GM12873 (cell line): Measurements from ENCODE around the gene RIMS1.

Experiments
- TF ChIP-seq, protein P1 (sequence below): IDR thresholded peaks from 2 replicates; pipeline ENCODE4 v1.5.1; 2012; ENCODE audit warnings: low read depth, mild to moderate bottlenecking, moderate library complexity, low read length, control low read depth; ENCODE audit not compliant: insufficient read depth; ENCODE audit errors: missing control alignments

RIMS1 gene, protein sequence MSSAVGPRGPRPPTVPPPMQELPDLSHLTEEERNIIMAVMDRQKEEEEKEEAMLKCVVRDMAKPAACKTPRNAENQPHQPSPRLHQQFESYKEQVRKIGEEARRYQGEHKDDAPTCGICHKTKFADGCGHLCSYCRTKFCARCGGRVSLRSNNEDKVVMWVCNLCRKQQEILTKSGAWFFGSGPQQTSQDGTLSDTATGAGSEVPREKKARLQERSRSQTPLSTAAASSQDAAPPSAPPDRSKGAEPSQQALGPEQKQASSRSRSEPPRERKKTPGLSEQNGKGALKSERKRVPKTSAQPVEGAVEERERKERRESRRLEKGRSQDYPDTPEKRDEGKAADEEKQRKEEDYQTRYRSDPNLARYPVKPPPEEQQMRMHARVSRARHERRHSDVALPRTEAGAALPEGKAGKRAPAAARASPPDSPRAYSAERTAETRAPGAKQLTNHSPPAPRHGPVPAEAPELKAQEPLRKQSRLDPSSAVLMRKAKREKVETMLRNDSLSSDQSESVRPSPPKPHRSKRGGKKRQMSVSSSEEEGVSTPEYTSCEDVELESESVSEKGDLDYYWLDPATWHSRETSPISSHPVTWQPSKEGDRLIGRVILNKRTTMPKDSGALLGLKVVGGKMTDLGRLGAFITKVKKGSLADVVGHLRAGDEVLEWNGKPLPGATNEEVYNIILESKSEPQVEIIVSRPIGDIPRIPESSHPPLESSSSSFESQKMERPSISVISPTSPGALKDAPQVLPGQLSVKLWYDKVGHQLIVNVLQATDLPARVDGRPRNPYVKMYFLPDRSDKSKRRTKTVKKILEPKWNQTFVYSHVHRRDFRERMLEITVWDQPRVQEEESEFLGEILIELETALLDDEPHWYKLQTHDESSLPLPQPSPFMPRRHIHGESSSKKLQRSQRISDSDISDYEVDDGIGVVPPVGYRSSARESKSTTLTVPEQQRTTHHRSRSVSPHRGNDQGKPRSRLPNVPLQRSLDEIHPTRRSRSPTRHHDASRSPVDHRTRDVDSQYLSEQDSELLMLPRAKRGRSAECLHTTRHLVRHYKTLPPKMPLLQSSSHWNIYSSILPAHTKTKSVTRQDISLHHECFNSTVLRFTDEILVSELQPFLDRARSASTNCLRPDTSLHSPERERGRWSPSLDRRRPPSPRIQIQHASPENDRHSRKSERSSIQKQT (N-terminal part only)

DNA sequence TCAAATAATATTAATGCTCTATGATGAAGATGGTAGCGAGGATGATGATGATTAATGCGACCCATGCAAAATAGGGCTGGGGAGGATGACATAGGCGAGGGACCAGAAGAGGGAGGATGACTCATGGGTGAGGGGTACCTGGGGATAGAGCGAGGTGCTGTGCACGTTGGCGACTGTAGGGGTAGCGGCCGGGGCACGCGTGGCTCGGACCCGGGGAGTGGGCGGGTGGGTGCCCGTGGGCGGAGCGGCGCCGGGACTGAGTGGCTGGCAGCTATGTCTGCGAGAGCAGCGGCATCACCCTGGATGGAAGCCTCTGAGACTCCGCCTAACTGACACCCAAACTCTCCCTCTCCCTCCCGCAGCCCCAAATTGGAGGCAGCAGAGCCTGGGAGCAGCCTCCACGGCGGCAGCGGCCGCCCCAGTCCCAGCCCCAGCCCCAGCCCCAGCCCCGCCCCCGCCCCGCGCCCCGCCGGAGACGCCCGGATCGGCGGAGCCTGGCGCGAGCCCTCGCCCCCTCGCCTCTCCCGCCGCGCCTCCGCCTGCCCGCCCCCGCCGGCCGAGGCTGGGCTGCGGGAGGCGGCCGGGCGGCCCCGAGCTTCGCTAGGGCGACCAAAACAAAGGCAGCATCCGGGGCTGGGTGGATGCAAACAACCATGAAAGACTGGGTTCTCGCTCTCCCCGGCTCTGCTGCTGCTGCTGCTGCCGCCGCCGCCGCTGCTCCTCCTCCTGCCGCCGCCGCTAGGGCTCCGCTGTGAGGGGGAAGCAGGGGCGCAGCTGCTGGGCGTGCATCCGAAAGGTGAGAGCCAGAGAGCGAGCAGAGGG lies at the start of gene RIMS1:
RIMS1 (plus strand) TSS at position 367 of the 822 bp plus-strand sequence. CDS start 474 bp downstream, outside the sequence.
- TF ChIP-seq, protein P1, sequence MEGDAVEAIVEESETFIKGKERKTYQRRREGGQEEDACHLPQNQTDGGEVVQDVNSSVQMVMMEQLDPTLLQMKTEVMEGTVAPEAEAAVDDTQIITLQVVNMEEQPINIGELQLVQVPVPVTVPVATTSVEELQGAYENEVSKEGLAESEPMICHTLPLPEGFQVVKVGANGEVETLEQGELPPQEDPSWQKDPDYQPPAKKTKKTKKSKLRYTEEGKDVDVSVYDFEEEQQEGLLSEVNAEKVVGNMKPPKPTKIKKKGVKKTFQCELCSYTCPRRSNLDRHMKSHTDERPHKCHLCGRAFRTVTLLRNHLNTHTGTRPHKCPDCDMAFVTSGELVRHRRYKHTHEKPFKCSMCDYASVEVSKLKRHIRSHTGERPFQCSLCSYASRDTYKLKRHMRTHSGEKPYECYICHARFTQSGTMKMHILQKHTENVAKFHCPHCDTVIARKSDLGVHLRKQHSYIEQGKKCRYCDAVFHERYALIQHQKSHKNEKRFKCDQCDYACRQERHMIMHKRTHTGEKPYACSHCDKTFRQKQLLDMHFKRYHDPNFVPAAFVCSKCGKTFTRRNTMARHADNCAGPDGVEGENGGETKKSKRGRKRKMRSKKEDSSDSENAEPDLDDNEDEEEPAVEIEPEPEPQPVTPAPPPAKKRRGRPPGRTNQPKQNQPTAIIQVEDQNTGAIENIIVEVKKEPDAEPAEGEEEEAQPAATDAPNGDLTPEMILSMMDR = peak; percentile 42

DNA sequence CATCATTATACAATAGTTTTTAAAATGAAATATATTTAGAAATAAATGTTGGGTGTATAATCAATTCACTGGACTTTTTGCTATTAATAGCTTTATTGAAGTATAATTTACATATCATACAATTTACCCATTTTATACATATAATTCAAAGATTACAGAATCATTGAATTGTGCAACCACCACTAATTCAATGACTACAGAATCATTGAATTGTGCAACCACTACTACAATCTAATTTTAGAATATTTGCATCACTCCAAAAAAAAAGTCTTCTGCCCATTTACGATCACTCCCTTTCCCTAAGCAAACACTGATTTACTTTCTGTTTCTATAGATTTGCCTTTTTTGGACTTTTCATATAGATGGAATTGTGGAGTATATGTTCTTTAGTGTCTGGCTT lies 35.1 kb upstream of the RIMS1 start:
- TF ChIP-seq, protein P1 = no peak

DNA sequence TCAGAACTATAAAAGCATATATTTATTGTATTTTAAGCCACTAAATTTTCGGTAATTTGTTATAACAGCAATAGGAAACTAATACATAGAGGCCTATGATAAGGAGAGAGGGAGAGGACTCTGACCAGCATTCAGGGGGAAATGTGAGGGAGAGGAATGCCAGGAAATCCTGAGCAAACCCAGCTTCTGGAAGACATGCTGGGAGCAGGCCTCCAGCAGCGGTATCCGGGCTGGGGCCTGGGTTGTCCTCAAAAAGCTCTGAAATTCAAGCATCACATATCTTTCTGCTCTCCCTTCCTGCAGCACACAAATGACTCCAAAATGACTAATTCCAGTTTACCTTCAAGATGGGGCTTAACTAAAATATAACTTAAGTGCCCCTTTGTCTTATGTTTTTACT lies 33.4 kb upstream of the RIMS1 start:
- TF ChIP-seq, protein P1 = no peak

DNA sequence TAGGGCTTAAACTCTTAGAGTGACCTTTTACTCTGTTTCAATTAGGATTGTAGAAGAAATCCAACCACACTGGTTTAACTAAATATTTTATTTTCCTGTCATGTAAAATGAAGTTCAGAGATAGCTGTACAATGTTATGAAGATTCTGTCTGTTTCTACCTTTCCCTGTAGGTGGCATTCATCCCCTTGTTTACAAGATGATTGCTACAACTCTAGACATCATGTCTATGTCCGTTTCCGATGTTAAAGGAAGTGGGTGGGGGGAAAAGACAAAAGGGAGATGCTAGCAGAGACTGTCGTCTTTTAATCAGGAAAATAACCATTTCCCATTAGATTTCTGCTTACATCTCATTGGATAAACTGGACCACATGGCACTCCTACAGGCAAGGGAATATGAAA lies 30.9 kb upstream of the RIMS1 start:
- TF ChIP-seq, protein P1 = peak; percentile 23

DNA sequence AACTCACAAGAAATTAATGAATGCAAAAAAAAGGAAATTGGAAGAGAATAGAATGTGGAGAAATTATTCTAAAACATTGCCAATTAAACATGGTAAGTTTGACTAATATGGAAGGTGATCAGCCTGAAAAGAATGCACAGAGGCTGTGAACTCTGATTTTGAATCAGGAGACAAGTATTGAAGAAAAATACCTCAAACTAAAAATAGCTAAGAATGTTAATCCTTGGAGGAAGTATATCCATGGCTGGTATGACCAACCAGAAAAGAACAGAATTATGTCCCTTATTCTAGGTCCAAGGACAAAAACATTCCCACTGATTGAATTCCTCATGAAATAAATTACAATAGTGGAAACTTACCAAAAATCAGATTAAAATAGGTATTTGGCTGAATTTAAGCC lies 7.3 kb upstream of the RIMS1 start:
- TF ChIP-seq, protein P1 = no peak

DNA sequence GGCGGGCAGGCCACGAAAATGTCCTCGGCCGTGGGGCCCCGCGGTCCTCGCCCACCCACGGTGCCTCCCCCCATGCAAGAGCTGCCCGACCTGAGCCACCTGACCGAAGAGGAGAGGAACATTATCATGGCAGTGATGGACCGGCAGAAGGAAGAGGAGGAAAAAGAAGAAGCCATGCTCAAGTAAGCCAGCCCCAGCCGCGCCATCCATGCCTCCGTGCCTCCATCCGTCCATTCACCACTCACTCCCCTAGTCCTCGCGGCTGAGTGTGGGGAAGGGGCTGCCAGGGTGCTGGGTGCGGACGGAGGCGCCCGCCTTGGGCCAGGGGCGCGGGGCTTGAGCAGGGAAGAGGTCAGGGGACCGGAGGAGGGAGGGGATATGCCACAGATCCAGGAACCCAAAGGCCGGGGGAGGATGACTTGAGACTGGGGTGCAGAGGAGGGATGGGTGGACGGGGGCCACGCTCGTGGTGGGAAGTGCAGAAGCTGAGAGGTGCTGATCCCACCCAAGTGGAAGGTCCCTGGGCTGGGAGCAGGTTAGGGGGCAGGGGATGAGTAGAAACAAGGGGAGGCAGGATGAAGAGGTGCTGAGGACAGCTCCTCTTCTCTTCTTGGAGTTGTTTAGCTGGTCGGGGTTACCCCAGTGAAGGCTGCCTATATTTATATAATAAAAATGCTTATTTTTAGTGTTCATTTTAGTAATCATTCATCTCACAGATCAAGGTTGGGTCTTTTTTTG lies 825 bp downstream of the RIMS1 start:
- TF ChIP-seq, protein P1 = no peak
